GM19025 (cell line): ENCODE results near the gene FRG1.
"Not testable (repeated sequence)": the region's sequence is repeated elsewhere in the genome, so short reads cannot be mapped to it uniquely, and the experiment has no call there.

Source experiments
- ATAC-seq: cut with Tn5 transposase; IDR thresholded peaks from one replicate; pipeline ENCODE4 v1.9.1; 2021; ENCODE audit warnings: mild to moderate bottlenecking, low read depth, moderate library complexity; ENCODE audit not compliant: unreplicated experiment

The FRG1 gene

GRCh38 chr4:189983916-189984526 is 43.3 kb downstream of the FRG1 start:
- ATAC-seq: not testable (repeated sequence)

GRCh38 chr4:189984661-189985060 is 44.0 kb downstream of the FRG1 start:
- not testable (repeated sequence) for ATAC-seq

GRCh38 chr4:189985651-189986243 is 45.1 kb downstream of the FRG1 start:
- not testable (repeated sequence) for ATAC-seq

GRCh38 chr4:189988877-189989431 is 48.3 kb downstream of the FRG1 start:
- no peak for ATAC-seq

- not testable (repeated sequence) for ATAC-seq
These were observed 49.3 kb downstream of the FRG1 start for GRCh38 chr4:189989941-189990340.
